Measurements from ENCODE around the gene SLC35F1.

Gene SLC35F1

DNA sequence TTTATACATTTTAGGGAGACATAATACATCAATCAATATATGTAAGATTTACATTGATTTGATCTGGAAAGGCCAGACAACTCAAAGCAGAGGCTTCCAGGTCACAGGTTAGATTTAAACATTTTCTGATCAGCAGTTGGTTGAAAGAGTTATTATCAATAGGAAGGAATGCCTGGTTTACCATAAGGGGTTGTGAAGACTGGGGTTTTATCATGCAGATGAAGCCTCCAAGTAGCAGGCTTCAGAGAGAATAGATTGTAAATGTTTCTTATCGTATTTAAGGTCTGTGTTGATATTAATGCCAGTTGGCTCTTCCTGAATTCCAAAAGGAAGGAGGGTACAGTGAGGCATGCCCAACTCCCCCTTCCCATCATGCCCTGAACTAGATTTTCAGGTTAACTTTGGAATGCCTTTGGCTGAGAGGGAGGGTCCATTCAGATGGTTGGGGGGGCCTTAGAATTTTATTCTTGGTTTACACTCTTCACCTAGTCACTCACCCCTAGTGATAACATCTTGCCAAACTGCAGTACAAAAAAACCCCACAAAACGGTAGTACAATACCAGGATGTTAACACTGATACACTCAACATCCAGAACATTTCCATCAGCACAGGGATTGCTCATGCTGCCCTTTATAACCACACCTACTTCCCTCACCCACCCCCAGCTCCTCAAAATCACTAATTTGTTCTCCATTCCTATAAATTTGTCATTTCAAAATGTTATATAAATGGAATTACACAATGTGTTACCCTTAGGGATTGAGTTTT lies 381.5 kb downstream of the SLC35F1 start:
- H3K27me3 Mint-ChIP-seq: no peaks in the 10 kb centered on the region
- H3K36me3 Mint-ChIP-seq: no peaks in the 10 kb centered on the region
- no peak overlapping the region for H3K4me3 Mint-ChIP-seq
- no peaks in the 10 kb centered on the region for H3K9me3 Mint-ChIP-seq
- CTCF ChIA-PET: no interaction called here
- no peak for DNase-seq
- H3K4me1 Mint-ChIP-seq: peaks cover 2% of the 10 kb centered on the region
- H3K27ac Mint-ChIP-seq: no peak overlapping the region

DNA sequence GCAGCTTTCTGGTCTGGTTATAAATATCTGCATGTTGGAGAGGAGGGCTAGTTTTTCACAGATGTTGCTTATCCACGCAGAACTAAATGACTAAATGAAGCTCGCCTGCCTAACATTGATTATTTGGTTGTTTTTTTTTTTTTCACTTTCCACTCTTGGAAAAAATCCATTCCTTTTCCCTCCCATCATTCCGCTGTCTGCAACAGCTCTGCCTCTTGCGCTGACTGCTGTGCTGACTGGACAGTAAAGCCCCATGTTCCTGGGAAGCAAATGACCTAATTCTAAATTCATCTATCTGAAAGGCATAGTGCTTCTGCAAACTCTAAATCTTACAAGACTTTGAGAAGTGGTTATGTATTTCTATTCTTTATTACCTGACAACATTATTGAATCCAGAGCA lies 385.5 kb downstream of the SLC35F1 start:
- no peaks in the 10 kb centered on the region for H3K4me1 Mint-ChIP-seq
- no peak overlapping the region for H3K27ac Mint-ChIP-seq
- no peaks in the 10 kb centered on the region for H3K36me3 Mint-ChIP-seq
- H3K4me3 Mint-ChIP-seq: no peak overlapping the region
- DNase-seq: no peak
- CTCF ChIA-PET: interaction anchor here (1.6 kb wide), 1 partner anchor 9 kb away, joined by 5 read pairs; no protein-coding TSS in a partner anchor
- no peaks in the 10 kb centered on the region for H3K27me3 Mint-ChIP-seq
- no peaks in the 10 kb centered on the region for H3K9me3 Mint-ChIP-seq

DNA sequence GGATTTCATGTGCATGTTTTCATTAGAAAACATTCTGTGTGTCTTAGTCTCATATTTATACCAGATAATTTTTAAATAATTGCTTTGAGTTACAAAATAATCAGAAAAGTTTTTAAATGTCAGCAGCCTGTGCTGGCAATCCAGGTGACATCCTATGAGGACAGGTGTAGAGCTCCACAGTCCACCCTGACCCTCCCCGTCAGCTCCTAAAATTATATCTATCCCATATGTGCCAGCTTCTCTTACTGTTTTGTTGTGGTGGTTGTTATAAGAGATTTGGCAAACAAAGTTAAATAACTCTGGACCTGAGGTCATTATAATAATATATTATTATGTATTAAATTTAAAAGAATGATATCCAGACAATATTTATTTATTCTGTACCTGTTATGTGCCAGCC lies 387.8 kb downstream of the SLC35F1 start:
- DNase-seq: no peak
- Mint-ChIP-seq H3K36me3 (no peaks in the 10 kb centered on the region), H3K4me1 (no peaks in the 10 kb centered on the region), H3K27ac (no peak overlapping the region), H3K4me3 (no peak overlapping the region), H3K9me3 (no peaks in the 10 kb centered on the region), H3K27me3 (no peaks in the 10 kb centered on the region)
- CTCF ChIA-PET: interaction anchor here (1.6 kb wide), 1 partner anchor 8 kb away, joined by 4 read pairs; no protein-coding TSS in a partner anchor

- H3K4me1 Mint-ChIP-seq: no peaks in the 10 kb centered on the region
- no peak for DNase-seq
- no peaks in the 10 kb centered on the region for H3K36me3 Mint-ChIP-seq
- H3K27ac Mint-ChIP-seq: no peak overlapping the region
- H3K9me3 Mint-ChIP-seq: no peaks in the 10 kb centered on the region
- H3K4me3 Mint-ChIP-seq: no peak overlapping the region
- no peaks in the 10 kb centered on the region for H3K27me3 Mint-ChIP-seq
- CTCF ChIA-PET: interaction anchor here (1.6 kb wide), 1 partner anchor 8 kb away, joined by 4 read pairs; no protein-coding TSS in a partner anchor
Observed at GRCh38 chr6:118295336-118295735, 388.3 kb downstream of the SLC35F1 start.

DNA sequence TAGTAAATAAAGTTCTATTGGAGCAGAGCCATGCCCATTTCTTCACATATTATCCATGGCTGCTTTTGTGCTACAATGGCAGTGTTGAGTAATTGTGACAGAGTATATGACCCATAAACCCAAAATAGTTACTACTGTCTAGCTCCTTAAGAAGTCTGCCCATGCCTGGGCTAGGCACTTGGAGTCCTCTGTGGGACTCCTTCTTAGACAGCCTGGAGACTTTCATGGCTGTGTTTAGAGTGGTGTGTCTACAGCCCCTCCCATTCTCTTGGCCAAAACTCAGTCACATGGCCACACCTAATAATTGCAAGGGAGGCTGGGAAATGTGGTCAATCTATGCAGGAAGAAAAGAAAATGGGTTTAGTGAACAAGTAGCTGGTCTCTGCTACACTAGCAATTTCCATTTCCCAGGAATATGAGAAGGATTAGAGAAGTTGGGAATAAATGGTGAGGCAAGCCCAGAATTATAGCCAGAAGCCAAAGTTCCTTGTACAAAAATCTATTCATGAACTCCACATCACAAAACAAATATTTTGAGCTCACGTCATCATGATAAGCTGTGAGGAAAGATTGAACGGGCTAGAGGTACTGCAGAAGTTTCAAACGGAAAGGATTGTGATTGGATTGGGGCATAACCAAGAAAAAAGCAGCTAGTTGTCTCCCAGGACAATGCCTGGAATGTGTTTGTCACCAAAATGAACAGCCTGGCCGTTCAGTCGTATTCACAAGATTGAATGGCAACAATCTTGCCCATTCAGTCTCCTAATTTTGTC lies 389.3 kb downstream of the SLC35F1 start:
- Mint-ChIP-seq H3K9me3 (no peaks in the 10 kb centered on the region), H3K27ac (no peak overlapping the region), H3K4me3 (no peak overlapping the region), H3K36me3 (no peaks in the 10 kb centered on the region), H3K27me3 (no peaks in the 10 kb centered on the region), H3K4me1 (no peaks in the 10 kb centered on the region)
- no peak for DNase-seq
- CTCF ChIA-PET: interaction anchor here (1.2 to 1.6 kb wide), 2 partner anchors 9 to 14 kb away, joined by 3 to 4 read pairs; no protein-coding TSS in a partner anchor

DNA sequence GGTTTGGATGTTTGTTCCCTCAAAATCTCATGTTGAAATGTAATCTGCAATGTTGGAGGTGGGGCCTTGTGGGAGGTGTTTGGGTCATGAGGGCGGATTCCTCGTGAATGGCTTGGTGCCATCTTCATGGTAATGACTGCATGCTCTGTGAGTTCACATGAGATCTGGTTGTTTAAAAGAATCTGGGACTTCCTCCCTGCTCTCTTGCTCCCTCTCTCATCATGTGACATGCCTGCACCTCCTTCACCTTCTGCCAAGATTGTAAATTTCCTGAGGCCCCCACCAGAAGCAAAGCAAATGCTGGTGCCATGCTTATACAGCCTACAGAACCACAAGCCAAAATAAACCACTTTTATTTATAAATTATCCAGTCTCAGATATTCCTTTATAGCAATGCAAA lies 390.8 kb downstream of the SLC35F1 start:
- H3K9me3 Mint-ChIP-seq: no peaks in the 10 kb centered on the region
- H3K36me3 Mint-ChIP-seq: no peaks in the 10 kb centered on the region
- H3K27ac Mint-ChIP-seq: no peak overlapping the region
- no peak for DNase-seq
- no peaks in the 10 kb centered on the region for H3K27me3 Mint-ChIP-seq
- CTCF ChIA-PET: no interaction called here
- no peaks in the 10 kb centered on the region for H3K4me1 Mint-ChIP-seq
- H3K4me3 Mint-ChIP-seq: no peak overlapping the region

GRCh38 chr6:118298476-118299427 lies 391.7 kb downstream of the SLC35F1 start:
- no peaks in the 10 kb centered on the region for H3K27me3 Mint-ChIP-seq
- H3K9me3 Mint-ChIP-seq: no peaks in the 10 kb centered on the region
- H3K4me3 Mint-ChIP-seq: no peak overlapping the region
- H3K4me1 Mint-ChIP-seq: no peaks in the 10 kb centered on the region
- no peaks in the 10 kb centered on the region for H3K36me3 Mint-ChIP-seq
- no peak overlapping the region for H3K27ac Mint-ChIP-seq
- CTCF ChIA-PET: no interaction called here
- DNase-seq: no peak

- H3K4me1 Mint-ChIP-seq: no peaks in the 10 kb centered on the region
- H3K27me3 Mint-ChIP-seq: no peaks in the 10 kb centered on the region
- H3K9me3 Mint-ChIP-seq: no peaks in the 10 kb centered on the region
- DNase-seq: no peak
- H3K36me3 Mint-ChIP-seq: no peaks in the 10 kb centered on the region
- no peak overlapping the region for H3K4me3 Mint-ChIP-seq
- no peak overlapping the region for H3K27ac Mint-ChIP-seq
- CTCF ChIA-PET: no interaction called here
Observed at GRCh38 chr6:118299457-118299856, 392.4 kb downstream of the SLC35F1 start.

GRCh38 chr6:118304321-118304720 lies 397.3 kb downstream of the SLC35F1 start:
- Mint-ChIP-seq H3K9me3 (no peaks in the 10 kb centered on the region), H3K36me3 (no peaks in the 10 kb centered on the region), H3K4me3 (no peak overlapping the region), H3K27me3 (no peaks in the 10 kb centered on the region), H3K4me1 (no peaks in the 10 kb centered on the region), H3K27ac (no peak overlapping the region)
- no peak for DNase-seq
- CTCF ChIA-PET: no interaction called here

- Mint-ChIP-seq H3K27ac (no peak overlapping the region), H3K4me1 (no peaks in the 10 kb centered on the region), H3K9me3 (no peaks in the 10 kb centered on the region), H3K36me3 (no peaks in the 10 kb centered on the region), H3K4me3 (no peak overlapping the region), H3K27me3 (no peaks in the 10 kb centered on the region)
- DNase-seq: no peak
- CTCF ChIA-PET: no interaction called here
Observed at GRCh38 chr6:118305081-118305480, 398.0 kb downstream of the SLC35F1 start.

- Mint-ChIP-seq H3K36me3 (no peaks in the 10 kb centered on the region), H3K27me3 (no peaks in the 10 kb centered on the region), H3K4me3 (no peak overlapping the region), H3K9me3 (no peaks in the 10 kb centered on the region), H3K4me1 (no peaks in the 10 kb centered on the region), H3K27ac (no peak overlapping the region)
- no peak for DNase-seq
- CTCF ChIA-PET: no interaction called here
Observed at GRCh38 chr6:118306392-118307238, 399.6 kb downstream of the SLC35F1 start.

DNA sequence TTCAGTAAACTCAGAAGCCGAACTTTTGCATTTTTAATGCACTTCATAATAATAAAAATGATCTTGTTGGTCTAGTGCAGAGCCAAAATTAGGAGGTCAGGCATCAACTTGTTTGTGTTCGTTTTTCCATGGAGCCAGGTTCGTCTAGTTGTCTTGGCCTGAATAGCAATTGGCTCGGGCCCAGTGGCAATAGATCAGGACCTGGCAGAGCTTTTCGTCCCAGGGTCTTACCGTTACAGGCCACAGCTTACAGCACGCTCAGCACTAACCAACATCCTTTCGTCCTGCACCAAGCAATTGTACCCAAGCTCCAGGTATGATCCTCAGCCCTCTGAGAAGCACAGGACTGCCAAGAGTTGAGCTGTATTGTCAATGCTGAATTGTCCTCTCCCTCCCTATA lies 400.5 kb downstream of the SLC35F1 start:
- Mint-ChIP-seq H3K9me3 (no peaks in the 10 kb centered on the region), H3K27me3 (no peaks in the 10 kb centered on the region), H3K4me1 (no peaks in the 10 kb centered on the region), H3K4me3 (no peak overlapping the region), H3K27ac (no peak overlapping the region), H3K36me3 (no peaks in the 10 kb centered on the region)
- DNase-seq: no peak
- CTCF ChIA-PET: no interaction called here

GRCh38 chr6:118309337-118310093 lies 402.5 kb downstream of the SLC35F1 start:
- CTCF ChIA-PET: no interaction called here
- DNase-seq: no peak
- H3K36me3 Mint-ChIP-seq: no peaks in the 10 kb centered on the region

More at GRCh38 chr6:118309337-118310093, 402.5 kb downstream of the SLC35F1 start:
- Mint-ChIP-seq H3K4me3 (no peak overlapping the region), H3K27me3 (no peaks in the 10 kb centered on the region), H3K4me1 (no peaks in the 10 kb centered on the region), H3K9me3 (no peaks in the 10 kb centered on the region), H3K27ac (no peak overlapping the region)

All from activated naive CD4-positive, alpha-beta T cell treated with anti-CD3 and anti-CD28 coated beads, Interleukin-2, amount 10 ng/mL, durations not matched to agents 7 days and 5 days (primary cell).